Measurements from ENCODE around the gene FAM110D. TPM values are rescaled to one million over a fixed set of nuclear protein-coding genes. Genes with fewer than 3 reads are reported as not detected.

Gene FAM110D
- total RNA-seq, 1 experiment from 2014 or later = 0.55 TPM

- H3K27ac Mint-ChIP-seq = no peak overlapping the region
- ATAC-seq = no peak
- no peaks in the 10 kb centered on the region for H3K9me3 Mint-ChIP-seq
- H3K4me1 Mint-ChIP-seq = peaks cover 49% of the 10 kb centered on the region
- ChIA-PET CTCF (interaction anchor here (0.7 to 4.8 kb wide), 5 partner anchors 9 to 118 kb away, joined by 3 to 65 read pairs (median 20); partner anchors contain the start of genes CATSPER4, CEP85 and ZNF593), POLR2A (no interaction called here)
- no peak for TF ChIP-seq ZNF416 (CRISPR knock-in tag; IDR thresholded peaks at IDR 0.05)
- TF ChIP-seq, protein P1, sequence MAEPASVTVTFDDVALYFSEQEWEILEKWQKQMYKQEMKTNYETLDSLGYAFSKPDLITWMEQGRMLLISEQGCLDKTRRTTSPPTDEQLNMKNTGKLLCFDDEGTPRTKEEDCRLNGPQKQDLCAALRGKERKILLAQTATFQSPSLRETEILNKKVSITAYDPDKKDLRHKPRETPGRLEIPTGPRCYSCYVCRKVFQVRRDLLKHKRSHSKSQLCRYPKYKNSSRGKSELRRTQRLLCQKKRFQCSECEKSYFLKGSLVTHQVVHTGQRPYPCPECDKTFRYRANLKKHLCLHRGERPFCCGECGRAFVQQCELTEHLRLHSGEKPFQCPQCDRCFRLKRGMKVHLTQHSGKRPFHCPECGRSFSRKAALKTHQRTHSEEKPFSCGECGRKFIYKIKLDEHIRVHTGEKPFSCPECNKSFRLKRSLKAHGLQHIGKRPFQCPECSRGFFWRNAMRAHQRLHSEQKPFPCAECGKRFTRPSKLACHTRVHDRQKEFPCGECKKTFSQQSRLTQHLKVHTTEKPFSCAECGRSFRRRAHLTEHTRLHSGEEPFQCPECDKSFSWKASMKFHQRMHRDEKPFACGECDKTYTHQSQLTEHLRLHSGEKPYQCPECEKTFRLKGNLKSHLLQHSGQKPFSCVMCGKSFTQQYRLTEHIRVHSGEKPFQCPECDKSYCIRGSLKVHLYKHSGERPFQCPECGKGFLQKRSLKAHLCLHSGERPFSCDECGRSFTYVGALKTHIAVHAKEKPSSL (CRISPR knock-in tag; conservative IDR thresholded peaks at IDR 0.05) = no peak
- H3K27me3 Mint-ChIP-seq (ENCODE audit: low read depth) = peaks cover 94% of the 10 kb centered on the region
- no peaks in the 10 kb centered on the region for H3K36me3 Mint-ChIP-seq
- no peak for DNase-seq (ENCODE audit: low spot score)
- H3K4me3 Mint-ChIP-seq = no peak overlapping the region
These were observed 4.8 kb upstream of the FAM110D start for GRCh38 chr1:26153966-26154532.

GRCh38 chr1:26154750-26155149 lies 4.1 kb upstream of the FAM110D start:
- H3K27ac Mint-ChIP-seq = no peak overlapping the region
- H3K27me3 Mint-ChIP-seq (ENCODE audit: low read depth) = peaks cover 97% of the 10 kb centered on the region
- peak; percentile 80 for DNase-seq (ENCODE audit: low spot score)
- no peaks in the 10 kb centered on the region for H3K36me3 Mint-ChIP-seq
- POLR2A ChIA-PET = interaction anchor here (0.7 to 1.3 kb wide), 3 partner anchors 9 to 42 kb away, joined by 3 to 4 read pairs (median 3); partner anchors contain the start of gene ZNF593OS
- CTCF ChIA-PET = interaction anchor here (1.2 to 4.8 kb wide), 7 partner anchors 10 to 125 kb away, joined by 4 to 65 read pairs (median 7); partner anchors contain the start of genes CATSPER4, CEP85 and ZNF593
- peak; percentile 72 for ATAC-seq
- H3K4me3 Mint-ChIP-seq = peak overlapping the region; percentile 61
- H3K4me1 Mint-ChIP-seq = peaks cover 56% of the 10 kb centered on the region
- TF ChIP-seq FOXK1 (CRISPR knock-in tag; IDR thresholded peaks at IDR 0.05) (peak; percentile 50; the same call in 1 of the 2 replicates), SP1 (CRISPR knock-in tag; conservative IDR thresholded peaks at IDR 0.05) (peak; percentile 36; the same call in 1 of the 2 replicates), ZNF138 (CRISPR knock-in tag; conservative IDR thresholded peaks at IDR 0.05) (no peak)
- H3K9me3 Mint-ChIP-seq = no peaks in the 10 kb centered on the region

- ChIA-PET CTCF (interaction anchor here (0.8 to 4.8 kb wide), 20 partner anchors 8 to 261 kb away, joined by 3 to 65 read pairs (median 4); partner anchors contain the start of genes CATSPER4, CEP85, CNKSR1 and PAFAH2), POLR2A (interaction anchor here (0.6 to 1.4 kb wide), 6 partner anchors 10 to 1317 kb away, joined by 3 to 7 read pairs (median 3); partner anchors contain the start of genes ZNF593 and ZNF593OS)
- DNase-seq (ENCODE audit: low spot score) (no peak), ATAC-seq (peak; percentile 5)
- Mint-ChIP-seq H3K4me1 (peaks cover 57% of the 10 kb centered on the region), H3K27ac (no peak overlapping the region), H3K4me3 (peak overlapping the region; percentile 61), H3K9me3 (no peaks in the 10 kb centered on the region), H3K27me3 (ENCODE audit: low read depth) (peaks cover 97% of the 10 kb centered on the region), H3K36me3 (no peaks in the 10 kb centered on the region)
- TF ChIP-seq RORB (CRISPR knock-in tag; IDR thresholded peaks at IDR 0.05) = no peak
- no peak for TF ChIP-seq SP1 (CRISPR knock-in tag; conservative IDR thresholded peaks at IDR 0.05)
- no peak for TF ChIP-seq KAT7 (CRISPR knock-in tag; IDR thresholded peaks at IDR 0.05; ENCODE audit: borderline replicate concordance)
- no peak for TF ChIP-seq MAX (CRISPR knock-in tag; IDR thresholded peaks at IDR 0.05)
- TF ChIP-seq ZNF219 (CRISPR knock-in tag; IDR thresholded peaks at IDR 0.05; ENCODE audit: borderline replicate concordance) = no peak
- no peak for TF ChIP-seq MXD4 (CRISPR knock-in tag; IDR thresholded peaks at IDR 0.05; ENCODE audit: borderline replicate concordance)
- TF ChIP-seq JAZF1 (CRISPR knock-in tag; IDR thresholded peaks at IDR 0.05) = no peak
These were observed 3.3 kb upstream of the FAM110D start for GRCh38 chr1:26155370-26156284.

GRCh38 chr1:26156285-26157038 lies 2.4 kb upstream of the FAM110D start:
- Mint-ChIP-seq H3K36me3 (no peaks in the 10 kb centered on the region), H3K27ac (no peak overlapping the region), H3K4me1 (peaks cover 59% of the 10 kb centered on the region), H3K9me3 (no peaks in the 10 kb centered on the region), H3K27me3 (ENCODE audit: low read depth) (peaks cover 98% of the 10 kb centered on the region), H3K4me3 (peak overlapping the region; percentile 61)
- ChIA-PET CTCF (interaction anchor here (0.8 to 4.8 kb wide), 20 partner anchors 8 to 260 kb away, joined by 3 to 65 read pairs (median 5); partner anchors contain the start of genes CATSPER4, CEP85, CNKSR1 and PAFAH2), POLR2A (interaction anchor here (0.6 to 1.4 kb wide), 4 partner anchors 13 to 1316 kb away, joined by 3 to 7 read pairs (median 3); partner anchors contain the start of gene ZNF593)
- DNase-seq (ENCODE audit: low spot score) (peak; percentile 69), ATAC-seq (peak; percentile 23)
- no peak for TF ChIP-seq E2F4 (CRISPR knock-in tag; IDR thresholded peaks at IDR 0.05; ENCODE audit: borderline replicate concordance, low read depth)
- TF ChIP-seq FOXK1 (CRISPR knock-in tag; IDR thresholded peaks at IDR 0.05) = peak; percentile 62
- TF ChIP-seq SMAD3 (CRISPR knock-in tag; IDR thresholded peaks at IDR 0.05; ENCODE audit: borderline replicate concordance) = 0 out of 2 replicates have a peak, but pooled peaks have one; percentile 24
- TF ChIP-seq IRF1 (CRISPR knock-in tag; IDR thresholded peaks at IDR 0.05) = no peak
- TF ChIP-seq FOXP1 (CRISPR knock-in tag; IDR thresholded peaks at IDR 0.05; ENCODE audit: borderline replicate concordance) = no peak
- TF ChIP-seq MYBL2 (CRISPR knock-in tag; IDR thresholded peaks at IDR 0.05) = no peak
- TF ChIP-seq ZNF423 (CRISPR knock-in tag; IDR thresholded peaks at IDR 0.05) = peak; percentile 38; the same call in 1 of the 2 replicates
- TF ChIP-seq, protein P2, sequence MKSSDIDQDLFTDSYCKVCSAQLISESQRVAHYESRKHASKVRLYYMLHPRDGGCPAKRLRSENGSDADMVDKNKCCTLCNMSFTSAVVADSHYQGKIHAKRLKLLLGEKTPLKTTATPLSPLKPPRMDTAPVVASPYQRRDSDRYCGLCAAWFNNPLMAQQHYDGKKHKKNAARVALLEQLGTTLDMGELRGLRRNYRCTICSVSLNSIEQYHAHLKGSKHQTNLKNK (CRISPR knock-in tag; IDR thresholded peaks at IDR 0.05) = no peak
